Measurements from ENCODE around the gene ANLN. TPM values are rescaled to one million over a fixed set of nuclear protein-coding genes. Genes with fewer than 3 reads are reported as not detected.
A peak's percentile ranks its signal among the peaks of the same experiment; 100 is the strongest.
"Not testable (repeated sequence)": the region's sequence is repeated elsewhere in the genome, so short reads cannot be mapped to it uniquely, and the experiment has no call there.

The ANLN gene
- total and polyA plus RNA-seq, 7 experiments from 2014 or later: 0.30 to 48.6 (median 0.63) TPM; not detected in 1

DNA sequence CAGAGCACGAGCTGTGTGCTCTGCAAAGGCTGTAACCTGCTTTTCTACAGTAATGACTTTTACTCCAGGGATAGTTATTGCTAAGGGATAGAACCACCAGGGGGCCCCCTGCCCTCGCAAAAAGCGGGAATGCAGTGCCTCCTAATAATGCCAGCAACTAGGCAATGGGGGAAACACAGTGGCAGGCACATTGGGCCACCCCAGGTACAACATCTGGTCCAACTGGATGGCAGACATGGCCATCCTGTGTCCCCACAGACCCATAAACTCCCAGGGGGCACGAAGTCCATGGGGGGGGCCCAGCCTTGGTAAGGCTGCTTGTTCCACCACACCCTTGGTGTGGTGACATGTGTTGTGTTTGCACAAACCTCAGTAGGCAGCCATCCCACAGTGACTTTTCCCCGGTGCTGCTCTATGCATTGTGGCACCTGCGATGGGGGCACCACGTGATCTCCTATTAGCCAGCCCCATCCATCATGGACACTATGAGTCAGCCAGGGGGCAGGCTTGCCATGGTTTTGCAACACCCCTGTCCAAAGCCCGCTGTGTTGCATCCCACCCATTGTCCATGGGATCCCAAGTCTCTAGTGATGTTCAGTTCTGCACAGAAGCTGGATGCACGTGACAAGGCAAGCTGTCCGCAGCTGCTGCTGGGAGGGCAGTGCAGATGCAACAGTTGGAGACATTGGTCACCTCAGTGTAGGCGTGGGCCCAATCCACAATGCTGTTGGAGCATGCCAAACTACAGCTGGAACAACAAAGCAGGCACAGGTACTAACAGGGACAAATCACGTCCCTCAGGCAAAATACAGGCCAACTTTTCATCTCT lies 84.0 kb downstream of the ANLN start:
- POLR2A ChIA-PET: interaction anchor here (0.9 kb wide), 1 partner anchor 392 kb away, joined by 3 read pairs; no protein-coding TSS in a partner anchor
- DNase-seq (peak in 2 of 9 donors; percentile 21 to 30), ATAC-seq (peak; percentile 24)
- Histone ChIP-seq H3K36me3 (ENCODE audit: control insufficient read depth in 2 of 3, insufficient read depth in 3 of 3, low read length in 3 of 3) (no peaks in the 10 kb centered on the region), H3K4me3 (ENCODE audit: low read length) (no peak overlapping the region), H3K9me3 (ENCODE audit: control insufficient read depth in 2 of 3, low read length in 3 of 3) (no peaks in the 10 kb centered on the region), H3K27ac (ENCODE audit: low read depth, low read length) (no peak overlapping the region), H3K27me3 (ENCODE audit: control insufficient read depth in 2 of 2, insufficient read depth in 2 of 2, low read length in 2 of 2) (no peaks in the 10 kb centered on the region), H3K4me1 (ENCODE audit: control insufficient read depth in 2 of 2, insufficient read depth in 2 of 2, low read length in 2 of 2) (peaks cover 0 to 4% of the 10 kb centered on the region in 2 donors)
- intact Hi-C loops (cut with micrococcal nuclease): loop anchor here (1.0 kb wide), 1 partner anchor 709 kb away; no protein-coding TSS in a partner anchor
- H3K27ac Mint-ChIP-seq: no peak overlapping the region
- peaks cover 0 to 4% (median 0%) of the 10 kb centered on the region in 5 donors for H3K36me3 Mint-ChIP-seq
- H3K4me1 Mint-ChIP-seq: peaks cover 0 to 17% (median 6%) of the 10 kb centered on the region in 7 donors
- CTCF ChIA-PET: interaction anchor here (1.0 to 2.0 kb wide), 2 partner anchors 706 to 725 kb away, joined by 3 to 8 read pairs; no protein-coding TSS in a partner anchor
- peaks cover 0 to 3% (median 0%) of the 10 kb centered on the region in 5 donors for H3K27me3 Mint-ChIP-seq
- no peak overlapping the region for H3K4me3 Mint-ChIP-seq
- H3K9me3 Mint-ChIP-seq: peaks cover 0 to 4% (median 0%) of the 10 kb centered on the region in 11 donors

DNA sequence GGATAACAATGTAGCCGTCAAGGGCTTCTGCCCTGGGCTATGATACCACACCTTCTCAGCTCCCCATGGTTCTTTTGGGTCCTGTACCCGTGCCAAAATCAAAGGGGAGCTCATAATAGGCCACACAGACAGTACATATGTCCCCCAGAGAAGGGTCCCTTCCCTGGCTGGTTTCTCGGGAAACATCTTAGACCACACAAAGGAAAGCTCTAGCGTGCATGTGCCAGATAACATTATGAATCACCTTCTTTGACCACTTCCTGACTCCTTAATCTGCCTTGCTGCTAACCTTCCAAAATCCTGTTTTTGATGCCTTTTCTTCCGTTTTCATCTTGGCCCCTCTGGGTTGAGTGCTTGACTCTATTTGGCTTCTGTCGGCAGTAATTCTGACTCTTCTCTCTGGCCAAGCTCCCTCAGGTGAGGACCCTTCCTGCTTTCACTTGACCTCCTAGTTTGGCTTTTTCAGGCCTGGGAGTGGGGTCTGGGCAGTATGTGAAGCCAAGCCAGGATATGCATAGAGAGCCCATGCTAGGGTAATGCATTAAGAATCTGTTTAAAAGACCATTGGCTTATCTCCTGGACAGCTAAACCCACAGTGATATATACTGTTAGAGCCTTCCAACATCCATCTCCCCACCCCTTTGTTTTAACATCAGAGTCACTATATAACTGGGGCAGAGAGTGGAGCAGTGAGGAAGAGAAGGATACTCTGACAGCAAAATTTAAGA lies 84.8 kb downstream of the ANLN start:
- Mint-ChIP-seq H3K4me3 (peak overlapping the region in 2 of 10 donors; percentile 10 to 40), H3K4me1 (peaks cover under 1 to 17% (median 6%) of the 10 kb centered on the region in 7 donors), H3K36me3 (peaks cover 0 to 9% (median 4%) of the 10 kb centered on the region in 5 donors), H3K9me3 (peaks cover 0 to 8% (median 0%) of the 10 kb centered on the region in 11 donors), H3K27ac (peak overlapping the region in 2 of 9 donors; percentile 15 to 30), H3K27me3 (peaks cover 0 to 3% (median 0%) of the 10 kb centered on the region in 5 donors)
- peak; percentile 16 for ATAC-seq
- DNase-seq: peak in 1 of 9 donors; percentile 2
- H3K4me1 ChIP-seq (ENCODE audit: control insufficient read depth in 2 of 2, insufficient read depth in 2 of 2, low read length in 2 of 2): peaks cover 0 to 4% of the 10 kb centered on the region in 2 donors
- no peak overlapping the region for H3K4me3 ChIP-seq (ENCODE audit: low read length)
- intact Hi-C loops (cut with micrococcal nuclease): no loop called here
- ChIA-PET CTCF (interaction anchor here (1.0 to 2.0 kb wide), 2 partner anchors 13 to 724 kb away, joined by 3 to 8 read pairs; no protein-coding TSS in a partner anchor), POLR2A (interaction anchor here (0.6 to 0.9 kb wide), 2 partner anchors 391 to 964 kb away, joined by 3 read pairs; no protein-coding TSS in a partner anchor)
- H3K36me3 ChIP-seq (ENCODE audit: control insufficient read depth in 2 of 3, insufficient read depth in 3 of 3, low read length in 3 of 3): no peaks in the 10 kb centered on the region
- H3K9me3 ChIP-seq (ENCODE audit: control insufficient read depth in 2 of 3, low read length in 3 of 3): no peaks in the 10 kb centered on the region
- no peaks in the 10 kb centered on the region for H3K27me3 ChIP-seq (ENCODE audit: control insufficient read depth in 2 of 2, insufficient read depth in 2 of 2, low read length in 2 of 2)
- H3K27ac ChIP-seq (ENCODE audit: low read depth, low read length): no peak overlapping the region

- Mint-ChIP-seq H3K36me3 (peaks cover 0 to 11% (median 8%) of the 10 kb centered on the region in 5 donors), H3K27me3 (peaks cover 0 to 2% (median 0%) of the 10 kb centered on the region in 5 donors), H3K27ac (no peak overlapping the region), H3K9me3 (peaks cover 0 to 14% (median 3%) of the 10 kb centered on the region in 11 donors), H3K4me3 (no peak overlapping the region), H3K4me1 (peaks cover 4 to 18% (median 11%) of the 10 kb centered on the region in 7 donors)
- Histone ChIP-seq H3K36me3 (ENCODE audit: control insufficient read depth in 2 of 3, insufficient read depth in 3 of 3, low read length in 3 of 3) (no peaks in the 10 kb centered on the region), H3K4me3 (ENCODE audit: low read length) (no peak overlapping the region), H3K9me3 (ENCODE audit: control insufficient read depth in 2 of 3, low read length in 3 of 3) (no peaks in the 10 kb centered on the region), H3K27me3 (ENCODE audit: control insufficient read depth in 2 of 2, insufficient read depth in 2 of 2, low read length in 2 of 2) (no peaks in the 10 kb centered on the region), H3K4me1 (ENCODE audit: control insufficient read depth in 2 of 2, insufficient read depth in 2 of 2, low read length in 2 of 2) (peaks cover 0 to 4% of the 10 kb centered on the region in 2 donors), H3K27ac (ENCODE audit: low read depth, low read length) (no peak overlapping the region)
- ChIA-PET POLR2A (interaction anchor here (0.6 kb wide), 1 partner anchor 963 kb away, joined by 3 read pairs; no protein-coding TSS in a partner anchor), CTCF (interaction anchor here (1.0 to 2.0 kb wide), 2 partner anchors 13 to 724 kb away, joined by 3 to 8 read pairs; no protein-coding TSS in a partner anchor)
- DNase-seq: no peak
- ATAC-seq: no peak
- intact Hi-C loops (cut with micrococcal nuclease): no loop called here
Measured at GRCh38 chr7:36475011-36475342, 85.3 kb downstream of the ANLN start.

DNA sequence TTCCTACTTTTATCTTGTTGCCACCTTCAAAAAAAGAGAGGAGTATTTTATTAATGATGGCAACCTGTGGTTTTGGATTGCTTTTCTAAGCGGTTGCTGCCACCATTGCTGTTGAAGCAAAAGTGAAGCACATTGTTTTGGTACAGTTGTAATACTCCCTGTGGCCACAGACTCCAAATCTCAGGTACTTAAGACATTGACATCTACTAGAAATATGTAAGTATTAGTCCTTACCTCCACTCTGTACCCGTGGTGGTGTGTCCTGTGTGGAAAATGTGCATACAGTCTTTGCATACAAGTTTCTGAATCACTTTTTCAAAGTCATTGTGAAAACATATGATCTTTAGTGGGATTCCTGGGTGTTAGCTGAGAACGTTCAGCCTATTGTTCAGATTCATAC lies 85.7 kb downstream of the ANLN start:
- Mint-ChIP-seq H3K4me3 (no peak overlapping the region), H3K4me1 (peaks cover 4 to 19% (median 15%) of the 10 kb centered on the region in 7 donors), H3K9me3 (peaks cover 0 to 18% (median 7%) of the 10 kb centered on the region in 11 donors), H3K27ac (no peak overlapping the region), H3K27me3 (no peaks in the 10 kb centered on the region), H3K36me3 (peaks cover 0 to 12% (median 9%) of the 10 kb centered on the region in 5 donors)
- H3K4me3 ChIP-seq (ENCODE audit: low read length): no peak overlapping the region
- DNase-seq (no peak), ATAC-seq (no peak)
- peaks cover 0 to 3% (median 0%) of the 10 kb centered on the region in 3 experiments for H3K9me3 ChIP-seq (ENCODE audit: control insufficient read depth in 2 of 3, low read length in 3 of 3)
- no peaks in the 10 kb centered on the region for H3K36me3 ChIP-seq (ENCODE audit: control insufficient read depth in 2 of 3, insufficient read depth in 3 of 3, low read length in 3 of 3)
- peaks cover 0 to 4% of the 10 kb centered on the region in 2 donors for H3K4me1 ChIP-seq (ENCODE audit: control insufficient read depth in 2 of 2, insufficient read depth in 2 of 2, low read length in 2 of 2)
- POLR2A ChIA-PET: no interaction called here
- no peaks in the 10 kb centered on the region for H3K27me3 ChIP-seq (ENCODE audit: control insufficient read depth in 2 of 2, insufficient read depth in 2 of 2, low read length in 2 of 2)
- intact Hi-C loops (cut with micrococcal nuclease): no loop called here
- CTCF ChIA-PET: interaction anchor here (1.0 to 2.0 kb wide), 2 partner anchors 12 to 724 kb away, joined by 3 to 8 read pairs; no protein-coding TSS in a partner anchor
- H3K27ac ChIP-seq (ENCODE audit: low read depth, low read length): no peak overlapping the region

DNA sequence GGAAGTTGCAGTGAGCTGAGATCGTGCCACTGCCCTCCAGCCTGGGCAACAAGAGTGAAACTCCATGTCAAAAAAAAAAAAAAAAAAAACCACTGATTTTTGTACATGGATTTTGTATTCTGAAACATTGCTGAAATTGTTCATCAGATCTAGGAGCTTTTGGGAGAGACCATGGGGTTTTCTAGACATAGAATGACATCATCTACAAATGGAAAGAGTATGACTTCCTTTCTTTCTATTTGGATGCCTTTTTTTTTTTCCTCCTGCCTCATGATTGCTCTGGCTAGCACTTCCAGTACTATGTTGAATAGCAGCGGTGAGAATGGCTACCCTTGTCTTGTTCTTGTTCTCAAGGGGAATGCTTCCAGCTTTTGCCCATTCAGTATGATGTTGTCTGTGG lies 89.1 kb downstream of the ANLN start:
- Histone ChIP-seq H3K36me3 (ENCODE audit: control insufficient read depth in 2 of 3, insufficient read depth in 3 of 3, low read length in 3 of 3) (no peaks in the 10 kb centered on the region), H3K4me1 (ENCODE audit: control insufficient read depth in 2 of 2, insufficient read depth in 2 of 2, low read length in 2 of 2) (peaks cover 0 to 4% of the 10 kb centered on the region in 2 donors), H3K4me3 (ENCODE audit: low read length) (no peak overlapping the region), H3K27ac (ENCODE audit: low read depth, low read length) (no peak overlapping the region), H3K27me3 (ENCODE audit: control insufficient read depth in 2 of 2, insufficient read depth in 2 of 2, low read length in 2 of 2) (no peaks in the 10 kb centered on the region), H3K9me3 (ENCODE audit: control insufficient read depth in 2 of 3, low read length in 3 of 3) (peaks cover 0 to 6% (median 0%) of the 10 kb centered on the region in 3 experiments)
- ATAC-seq (no peak), DNase-seq (no peak)
- ChIA-PET CTCF (no interaction called here), POLR2A (no interaction called here)
- Mint-ChIP-seq H3K9me3 (peaks cover 0 to 28% (median 18%) of the 10 kb centered on the region in 11 donors), H3K4me1 (peaks cover 4 to 30% (median 19%) of the 10 kb centered on the region in 7 donors), H3K27me3 (no peaks in the 10 kb centered on the region), H3K36me3 (peaks cover 0 to 21% (median 9%) of the 10 kb centered on the region in 5 donors), H3K27ac (no peak overlapping the region), H3K4me3 (no peak overlapping the region)
- intact Hi-C loops (cut with micrococcal nuclease): no loop called here

DNA sequence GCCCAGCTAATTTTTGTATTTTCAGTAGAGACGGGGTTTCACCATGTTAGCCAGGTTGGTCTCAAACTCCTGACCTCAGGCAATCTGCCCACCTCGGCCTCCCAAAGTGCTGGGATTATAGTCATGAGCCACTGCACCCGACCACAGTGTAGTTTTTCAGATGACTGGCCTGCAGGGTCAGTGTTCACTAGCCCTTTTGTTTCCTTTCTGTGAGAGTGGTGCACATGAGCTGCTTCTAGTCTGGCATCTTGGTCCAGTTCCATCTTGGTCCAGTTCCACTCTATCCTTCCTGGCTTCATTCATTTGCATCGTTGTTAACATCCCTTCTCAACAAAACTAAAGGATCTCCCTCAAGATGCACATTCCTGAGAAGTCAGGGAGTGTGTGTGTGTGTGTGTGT lies 94.2 kb downstream of the ANLN start:
- POLR2A ChIA-PET; H3K9me3 ChIP-seq (ENCODE audit: control insufficient read depth in 2 of 3, low read length in 3 of 3); CTCF ChIA-PET; DNase-seq; H3K27me3 Mint-ChIP-seq; H3K4me3 ChIP-seq (ENCODE audit: low read length); H3K27ac Mint-ChIP-seq; H3K4me1 ChIP-seq (ENCODE audit: control insufficient read depth in 2 of 2, insufficient read depth in 2 of 2, low read length in 2 of 2); H3K27ac ChIP-seq (ENCODE audit: low read depth, low read length); H3K27me3 ChIP-seq (ENCODE audit: control insufficient read depth in 2 of 2, insufficient read depth in 2 of 2, low read length in 2 of 2); H3K4me3 Mint-ChIP-seq; H3K36me3 ChIP-seq (ENCODE audit: control insufficient read depth in 2 of 3, insufficient read depth in 3 of 3, low read length in 3 of 3); ATAC-seq: not testable (repeated sequence)
- Mint-ChIP-seq H3K36me3 (peaks cover 0 to 20% (median 8%) of the 10 kb centered on the region in 5 donors), H3K9me3 (peaks cover 2 to 25% (median 18%) of the 10 kb centered on the region in 11 donors), H3K4me1 (peaks cover 2 to 25% (median 18%) of the 10 kb centered on the region in 7 donors)
- intact Hi-C loops (cut with micrococcal nuclease): loop anchor here in 1 of 2 donors (10.0 kb wide), 1 partner anchor 391 kb away; no protein-coding TSS in a partner anchor

All from naive thymus-derived CD4-positive, alpha-beta T cell (primary cell).